Epithelial cell of esophagus (primary cell): Measurements from ENCODE around the gene COL20A1.

Experiments
- DNase-seq: peaks from one replicate; pipeline ENCODE4 v3.0.0; 2010; ENCODE audit warnings: low read depth
- H3K4me3 ChIP-seq: 2 replicates; pipeline ENCODE4 v1.5.1; 2011; ENCODE audit warnings: mild to moderate bottlenecking, low read length, control low read depth
- TF ChIP-seq, protein P1 (sequence below): IDR thresholded peaks from 2 replicates; pipeline ENCODE4 v1.5.1; 2011; ENCODE audit warnings: low read depth, mild to moderate bottlenecking, low read length, control low read depth, inconsistent platforms; ENCODE audit not compliant: insufficient read depth; ENCODE audit errors: missing control alignments

Gene COL20A1

GRCh38 chr20:63354636-63355350, 61.8 kb downstream of the COL20A1 start:
- no peak overlapping the region for H3K4me3 ChIP-seq
- DNase-seq: no peak
- TF ChIP-seq, protein P1, sequence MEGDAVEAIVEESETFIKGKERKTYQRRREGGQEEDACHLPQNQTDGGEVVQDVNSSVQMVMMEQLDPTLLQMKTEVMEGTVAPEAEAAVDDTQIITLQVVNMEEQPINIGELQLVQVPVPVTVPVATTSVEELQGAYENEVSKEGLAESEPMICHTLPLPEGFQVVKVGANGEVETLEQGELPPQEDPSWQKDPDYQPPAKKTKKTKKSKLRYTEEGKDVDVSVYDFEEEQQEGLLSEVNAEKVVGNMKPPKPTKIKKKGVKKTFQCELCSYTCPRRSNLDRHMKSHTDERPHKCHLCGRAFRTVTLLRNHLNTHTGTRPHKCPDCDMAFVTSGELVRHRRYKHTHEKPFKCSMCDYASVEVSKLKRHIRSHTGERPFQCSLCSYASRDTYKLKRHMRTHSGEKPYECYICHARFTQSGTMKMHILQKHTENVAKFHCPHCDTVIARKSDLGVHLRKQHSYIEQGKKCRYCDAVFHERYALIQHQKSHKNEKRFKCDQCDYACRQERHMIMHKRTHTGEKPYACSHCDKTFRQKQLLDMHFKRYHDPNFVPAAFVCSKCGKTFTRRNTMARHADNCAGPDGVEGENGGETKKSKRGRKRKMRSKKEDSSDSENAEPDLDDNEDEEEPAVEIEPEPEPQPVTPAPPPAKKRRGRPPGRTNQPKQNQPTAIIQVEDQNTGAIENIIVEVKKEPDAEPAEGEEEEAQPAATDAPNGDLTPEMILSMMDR: no peak

DNA sequence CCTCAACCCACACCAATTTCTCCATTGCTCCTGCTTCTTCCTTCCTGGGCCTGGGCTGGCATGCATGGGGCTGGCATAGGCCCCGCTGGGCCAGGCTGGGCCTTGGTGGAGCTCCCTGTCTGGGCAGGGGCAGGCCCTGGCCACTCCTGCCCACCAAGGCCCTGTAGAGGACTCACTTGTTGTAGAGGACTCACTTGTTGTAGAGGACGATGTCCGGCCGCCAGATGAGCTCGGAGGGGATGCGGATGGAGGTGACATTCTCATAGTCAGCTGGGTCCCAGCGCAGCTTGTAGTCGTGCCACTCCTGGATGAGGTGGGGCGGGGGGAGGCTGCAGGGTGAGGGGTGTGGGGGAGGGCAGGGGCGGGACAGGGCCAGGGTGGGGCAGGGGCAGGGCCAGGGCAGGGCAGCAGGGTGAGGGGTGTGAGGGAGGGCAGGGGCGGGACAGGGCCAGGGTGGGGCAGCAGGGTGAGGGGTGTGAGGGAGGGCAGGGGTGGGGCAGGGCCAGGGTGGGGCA, 62.9 kb downstream of the COL20A1 start:
- no peak overlapping the region for H3K4me3 ChIP-seq
- TF ChIP-seq, protein P1: no peak
- no peak for DNase-seq

DNA sequence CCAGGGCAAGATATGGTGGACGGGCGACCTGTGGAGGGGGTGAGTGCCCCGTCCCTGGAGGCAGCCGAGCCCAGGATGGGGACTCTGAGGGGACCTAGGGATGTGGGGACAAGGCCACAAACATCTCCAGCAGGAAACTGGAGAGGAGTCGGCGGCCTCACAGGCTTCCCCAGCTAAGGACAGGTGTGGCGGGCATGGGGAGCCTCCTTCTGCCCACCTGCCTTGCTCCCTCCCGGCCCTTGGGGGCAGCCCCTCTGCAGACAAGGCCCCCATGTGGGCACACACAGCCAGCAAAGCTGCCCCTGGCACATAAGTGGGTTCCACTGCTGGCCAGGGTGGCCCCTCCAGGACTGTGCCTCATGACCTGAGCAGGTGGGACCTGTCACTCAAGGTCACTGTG, 63.5 kb downstream of the COL20A1 start:
- TF ChIP-seq, protein P1: no peak
- H3K4me3 ChIP-seq: no peak overlapping the region
- DNase-seq: no peak

- no peak for DNase-seq
- TF ChIP-seq, protein P1: no peak
- no peak overlapping the region for H3K4me3 ChIP-seq
These were observed 64.2 kb downstream of the COL20A1 start for GRCh38 chr20:63356931-63357879.

DNA sequence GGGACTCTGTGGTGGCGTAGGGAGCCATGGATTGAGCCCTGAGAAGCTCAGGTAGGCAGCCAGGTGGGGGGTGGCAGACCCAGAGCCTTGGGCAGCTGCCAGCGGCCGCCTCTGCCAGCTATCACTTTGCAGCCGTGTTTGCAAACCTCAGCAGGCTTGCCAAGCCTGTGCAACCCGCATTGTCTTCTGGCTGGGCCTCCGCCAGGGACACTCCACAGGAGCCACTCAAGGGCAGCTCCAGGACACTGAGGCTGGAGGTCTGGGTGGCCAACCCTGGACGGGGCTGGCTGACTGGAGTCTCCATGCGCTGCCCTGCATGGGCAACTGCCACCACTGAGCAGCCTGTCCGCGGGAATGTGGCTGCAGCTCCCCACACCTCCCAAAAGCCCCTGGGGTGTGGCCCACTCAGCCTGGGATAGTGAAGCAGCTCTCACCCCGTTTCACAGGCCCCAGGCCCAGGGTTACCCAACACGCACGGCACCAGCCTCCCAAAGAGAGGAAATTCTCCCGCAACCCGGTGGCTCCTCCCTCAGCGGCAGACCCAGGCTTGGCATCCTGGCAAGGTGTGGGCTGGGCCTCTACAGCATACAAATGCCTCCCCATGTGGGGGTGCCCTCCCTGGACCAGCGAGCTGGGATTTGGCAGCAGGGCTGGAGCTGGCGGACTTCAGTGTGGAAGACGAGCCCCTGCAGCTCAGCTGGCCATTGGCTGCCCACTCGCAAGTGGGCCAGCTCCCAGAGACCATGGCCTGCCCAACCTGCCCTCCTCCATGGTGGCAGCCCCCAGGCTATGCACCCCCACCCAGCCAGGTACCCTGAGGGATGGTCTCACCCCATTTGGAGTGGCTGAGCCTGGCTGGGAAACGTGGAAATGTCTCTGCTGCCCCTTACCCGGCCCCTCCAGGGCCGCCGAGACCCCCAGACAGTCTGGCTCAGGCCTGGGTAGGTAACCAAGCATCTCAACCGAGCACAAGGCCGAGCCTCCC, 65.2 kb downstream of the COL20A1 start:
- DNase-seq: no peak
- TF ChIP-seq, protein P1: no peak

GRCh38 chr20:63359164-63359934, 66.4 kb downstream of the COL20A1 start:
- no peak for DNase-seq
- TF ChIP-seq, protein P1: no peak
- no peak overlapping the region for H3K4me3 ChIP-seq

More for the DNA sequence above, 65.2 kb downstream of the COL20A1 start:
- H3K4me3 ChIP-seq: no peak overlapping the region
